Left renal pelvis (tissue), 4 donors: ENCODE measurements around the gene CERS6. TPM values are rescaled to one million over a fixed set of nuclear protein-coding genes. Genes with fewer than 3 reads are reported as not detected.

ENCODE experiments used
- DNase-seq, 4 donors: peaks; one replicate each; pipeline ENCODE4 v3.0.0-alpha.2; 2013; ENCODE audit warnings: low read depth in 4 of 4, low spot score in 3 of 4
- polyA plus RNA-seq, 4 donors: library from polyadenylated mRNA; unstranded; fragments of 120-200 nt; gene quantifications; one replicate each; pipeline ENCODE4 v1.2.1, GENCODE V29; 2013; ENCODE audit not compliant: insufficient read length in 4 of 4

Gene CERS6
- polyA plus RNA-seq, 4 donors = 42.3 to 63.7 (median 54.4) TPM

DNA sequence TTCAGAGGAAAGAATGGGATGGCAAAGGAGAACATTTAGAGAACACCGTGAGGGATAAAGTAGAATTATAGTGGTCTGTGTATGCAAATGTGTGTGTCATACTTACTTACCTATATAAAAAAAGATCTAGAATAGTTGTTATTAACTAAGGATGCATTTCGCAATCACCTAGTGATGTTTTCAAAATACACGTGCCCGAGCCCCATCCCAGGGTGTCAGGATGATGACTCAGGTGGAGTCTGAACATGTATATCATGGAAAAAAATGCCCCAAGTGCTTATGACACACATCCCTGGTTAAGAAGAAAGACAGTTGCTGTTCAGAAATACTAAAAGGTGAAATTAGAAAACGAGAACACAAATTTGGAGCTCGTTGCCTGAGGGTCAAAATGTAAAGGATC is 109.0 kb downstream of the CERS6 start:
- DNase-seq = no peak

DNA sequence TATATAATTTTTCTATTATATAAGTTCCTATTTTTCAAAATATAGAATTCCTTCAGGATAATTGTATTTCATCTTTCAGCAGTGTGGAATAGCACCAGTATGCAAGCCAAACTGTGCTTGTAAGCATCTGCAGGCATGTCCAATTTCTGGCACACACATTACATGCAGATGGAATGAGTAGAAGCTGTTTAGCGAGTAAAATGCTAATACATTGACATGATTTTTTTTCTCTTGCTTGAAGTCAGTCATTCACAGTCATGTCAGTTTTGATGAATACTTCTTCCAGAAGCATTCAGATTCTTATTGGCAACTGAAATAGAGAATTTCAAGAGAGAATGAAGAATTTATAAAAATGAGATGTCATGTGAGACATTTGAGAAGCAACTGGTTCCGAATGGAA is 109.4 kb downstream of the CERS6 start:
- DNase-seq = no peak

- no peak for DNase-seq
These were observed 111.0 kb downstream of the CERS6 start for GRCh38 chr2:168566974-168567665.

DNA sequence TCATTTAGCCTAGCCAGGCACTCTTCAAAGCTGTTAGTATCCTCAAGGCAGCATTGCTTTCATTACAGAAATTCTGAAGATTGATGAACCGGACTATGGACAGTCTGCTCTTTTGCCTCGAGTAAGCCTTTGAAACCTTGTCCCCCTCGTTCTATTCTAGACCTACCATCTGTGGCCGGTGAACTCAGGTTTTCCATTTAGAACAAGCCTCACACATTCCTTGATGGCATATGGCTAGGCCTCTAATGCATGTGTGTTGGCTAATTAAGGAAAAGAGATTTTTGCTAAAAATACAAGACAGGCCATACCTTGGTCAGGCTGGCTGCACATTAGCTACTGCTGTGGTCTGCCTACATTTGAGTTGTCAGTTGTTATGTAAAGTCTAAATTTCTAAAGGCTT is 111.8 kb downstream of the CERS6 start:
- no peak for DNase-seq

DNA sequence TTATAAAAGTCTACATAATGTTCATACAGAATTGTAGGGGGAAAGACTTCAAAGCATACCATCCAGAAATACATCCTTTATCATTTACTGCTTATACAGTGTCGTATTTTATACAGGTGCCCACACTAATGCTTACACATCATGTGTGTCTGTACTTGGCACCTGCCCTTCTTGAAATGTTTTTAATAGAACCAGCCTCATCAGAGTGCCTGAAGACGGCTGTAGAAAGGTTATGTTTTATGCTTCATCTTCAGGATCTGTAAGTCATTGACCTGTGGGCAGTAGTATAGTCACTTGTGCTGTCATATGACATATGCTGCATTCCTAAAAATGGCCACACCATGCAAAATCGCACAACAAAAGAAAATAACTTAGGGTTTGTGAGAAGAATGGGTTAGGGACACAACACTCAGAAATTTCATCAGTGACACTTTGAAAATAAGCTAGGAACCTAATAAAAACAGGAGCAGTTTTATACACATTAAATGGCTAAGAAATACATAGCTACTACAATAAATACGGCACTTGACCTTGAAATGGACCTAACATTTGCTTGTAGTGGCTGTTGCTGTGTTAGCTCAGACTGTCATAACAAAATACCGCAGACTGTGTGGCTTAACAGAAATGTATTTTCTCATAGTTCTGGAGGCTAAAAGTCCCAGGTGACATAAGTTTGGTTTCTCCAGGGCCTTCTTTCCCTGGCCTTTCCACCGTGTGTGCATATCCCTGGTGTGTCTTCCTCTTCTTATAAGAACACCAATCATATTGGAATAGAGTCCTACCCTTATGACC is 112.6 kb downstream of the CERS6 start:
- peak in 3 of 4 donors; percentile 14 to 20 (median 19) for DNase-seq

- no peak for DNase-seq
These were observed 115.0 kb downstream of the CERS6 start for GRCh38 chr2:168571061-168571460.

DNA sequence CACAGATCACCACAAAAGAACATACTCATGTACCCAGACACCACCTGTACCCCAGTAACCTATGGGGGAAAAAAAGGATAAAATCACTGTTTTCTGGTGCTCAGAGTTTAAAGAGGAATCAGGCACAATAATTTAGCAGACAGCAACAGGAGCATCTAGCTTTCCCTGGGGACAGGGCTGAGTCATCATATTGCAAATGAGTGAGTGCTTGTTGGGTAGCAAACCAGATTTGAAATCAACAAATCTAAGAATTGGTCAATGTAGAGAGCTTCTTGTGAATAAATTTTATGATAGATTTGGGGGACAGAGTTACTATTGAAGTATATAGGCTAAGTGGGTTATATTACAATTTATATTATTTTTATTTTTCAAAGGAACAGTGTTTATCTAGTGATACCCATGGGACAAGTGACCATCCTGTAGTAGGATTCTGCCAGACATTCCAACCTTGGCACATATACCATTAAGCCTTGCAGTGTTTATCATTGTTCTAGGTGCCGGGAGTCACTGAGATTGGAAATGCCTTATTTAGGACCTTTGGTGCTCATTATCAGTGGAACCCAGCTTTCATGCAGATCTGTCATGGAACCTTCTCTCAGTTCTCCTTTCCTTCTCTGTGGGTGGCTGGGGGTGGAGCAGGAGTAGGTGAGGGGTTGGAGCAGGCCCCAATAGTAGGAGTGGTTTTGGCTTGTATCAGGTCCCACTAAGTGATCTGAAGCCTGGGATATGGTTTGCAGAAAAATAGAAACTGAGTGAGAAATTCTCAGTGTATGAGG is 117.2 kb downstream of the CERS6 start:
- no peak for DNase-seq

DNA sequence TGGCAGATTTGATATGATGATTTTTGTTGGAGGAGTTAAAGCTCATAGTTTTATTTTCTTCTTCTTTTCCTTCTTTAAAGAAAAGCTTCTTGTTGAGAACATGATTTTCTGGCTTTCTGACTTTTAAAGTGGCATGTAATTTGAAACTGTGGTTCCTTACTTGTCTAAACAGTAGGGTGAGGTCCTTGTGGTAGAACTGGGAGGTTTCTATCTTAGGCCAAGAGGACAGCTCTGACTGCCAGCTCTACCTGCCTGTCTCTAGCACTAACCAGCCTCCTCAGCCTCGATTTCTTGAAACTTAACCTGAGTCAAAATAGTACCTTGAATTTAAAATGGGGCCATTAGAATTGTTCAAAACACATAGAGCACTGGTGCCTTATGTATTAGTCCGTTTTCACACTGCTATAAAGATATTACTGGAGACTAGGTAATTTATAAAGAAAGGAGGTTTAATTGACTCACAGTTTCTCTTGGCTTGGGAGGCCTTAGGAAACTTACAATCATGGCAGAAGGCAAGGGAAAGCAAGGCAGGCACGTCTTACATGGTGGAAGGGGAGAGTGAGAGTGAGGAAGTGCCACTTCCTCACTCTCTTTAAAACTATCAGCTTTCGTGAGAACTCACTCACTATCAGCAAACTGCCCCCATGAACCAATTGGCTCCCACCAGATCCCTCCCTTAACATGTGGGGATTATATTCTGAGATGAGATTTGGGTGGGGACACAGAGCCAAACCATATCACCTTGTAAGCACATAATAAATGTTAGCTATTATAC is 119.0 kb downstream of the CERS6 start:
- DNase-seq = peak in 1 of 4 donors; percentile 7

GRCh38 chr2:168577885-168578284 is 121.8 kb downstream of the CERS6 start:
- no peak for DNase-seq

- DNase-seq = no peak
These were observed 127.1 kb downstream of the CERS6 start for GRCh38 chr2:168583064-168583709.

GRCh38 chr2:168583710-168584521 is 127.8 kb downstream of the CERS6 start:
- no peak for DNase-seq

- DNase-seq = no peak
These were observed 128.8 kb downstream of the CERS6 start for GRCh38 chr2:168584911-168585310.

GRCh38 chr2:168585700-168586099 is 129.6 kb downstream of the CERS6 start:
- no peak for DNase-seq

DNA sequence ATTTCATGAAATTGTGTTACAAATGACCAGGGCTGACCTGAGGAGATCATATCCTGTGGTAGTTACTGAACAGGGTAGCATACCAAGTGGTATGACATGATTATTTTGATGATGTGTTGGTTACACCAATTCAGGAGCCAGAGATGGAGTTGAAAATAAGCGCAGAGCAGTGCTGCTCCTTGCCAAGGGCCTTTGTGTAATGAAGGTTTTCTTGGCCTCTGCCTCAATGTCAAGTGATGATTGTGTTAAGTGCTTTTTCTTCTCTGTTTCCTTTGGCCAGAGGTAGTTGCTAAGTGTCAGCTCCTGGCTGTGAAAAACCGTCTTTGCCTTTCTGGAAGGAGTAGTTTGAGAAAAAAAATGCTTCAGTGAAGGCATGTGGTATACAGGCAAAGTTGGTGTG is 131.2 kb downstream of the CERS6 start:
- no peak for DNase-seq

- no peak for DNase-seq
These were observed 133.5 kb downstream of the CERS6 start for GRCh38 chr2:168589236-168590211.

GRCh38 chr2:168592181-168592831 is 136.2 kb downstream of the CERS6 start:
- no peak for DNase-seq

GRCh38 chr2:168593713-168594112 is 137.6 kb downstream of the CERS6 start:
- DNase-seq = no peak

DNA sequence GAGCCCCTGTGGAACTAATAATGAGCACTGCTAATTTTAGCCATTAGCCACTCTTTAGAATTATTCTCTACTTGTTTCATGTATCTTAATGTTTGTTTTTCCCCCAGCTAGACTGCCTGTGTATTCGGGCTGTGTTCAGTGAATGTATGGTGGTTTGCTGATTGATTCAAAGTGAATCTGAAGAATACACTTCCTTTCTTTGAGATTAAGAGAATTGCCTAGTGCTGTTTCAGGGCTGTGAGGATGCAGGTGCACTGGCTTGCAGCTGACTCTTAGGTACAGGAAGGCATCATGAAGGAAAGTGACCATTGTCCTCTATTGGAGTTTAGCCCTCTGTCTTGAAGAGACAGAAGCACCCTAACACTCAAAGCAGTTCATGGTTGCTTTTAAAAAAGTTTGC is 138.7 kb downstream of the CERS6 start:
- DNase-seq = no peak
